ENCODE measurements around the gene CAMKMT.
A peak's percentile ranks its signal among the peaks of the same experiment; 100 is the strongest.

Gene CAMKMT

DNA sequence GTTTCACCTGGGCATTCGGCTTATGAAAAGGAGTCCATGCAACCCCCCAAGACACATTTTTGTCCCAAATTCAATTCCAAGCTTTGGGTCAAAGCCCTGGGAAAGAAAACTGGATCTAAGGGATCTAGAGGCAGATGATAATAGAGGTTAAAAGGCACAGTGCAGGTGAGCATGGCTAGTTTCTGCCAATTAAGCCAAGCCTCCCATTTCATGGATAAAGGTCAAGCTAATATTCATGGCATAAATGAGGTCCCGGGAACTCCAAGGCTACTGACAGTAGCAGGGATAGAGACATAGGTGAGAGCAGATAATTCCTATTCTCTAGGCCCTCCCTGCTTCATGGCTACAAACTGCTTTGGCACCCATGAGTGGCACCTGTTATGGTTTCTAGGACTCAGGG is 83.1 kb downstream of the CAMKMT start:
- no peak for DNase-seq (ENCODE audit: low read depth in 2 of 2)

DNA sequence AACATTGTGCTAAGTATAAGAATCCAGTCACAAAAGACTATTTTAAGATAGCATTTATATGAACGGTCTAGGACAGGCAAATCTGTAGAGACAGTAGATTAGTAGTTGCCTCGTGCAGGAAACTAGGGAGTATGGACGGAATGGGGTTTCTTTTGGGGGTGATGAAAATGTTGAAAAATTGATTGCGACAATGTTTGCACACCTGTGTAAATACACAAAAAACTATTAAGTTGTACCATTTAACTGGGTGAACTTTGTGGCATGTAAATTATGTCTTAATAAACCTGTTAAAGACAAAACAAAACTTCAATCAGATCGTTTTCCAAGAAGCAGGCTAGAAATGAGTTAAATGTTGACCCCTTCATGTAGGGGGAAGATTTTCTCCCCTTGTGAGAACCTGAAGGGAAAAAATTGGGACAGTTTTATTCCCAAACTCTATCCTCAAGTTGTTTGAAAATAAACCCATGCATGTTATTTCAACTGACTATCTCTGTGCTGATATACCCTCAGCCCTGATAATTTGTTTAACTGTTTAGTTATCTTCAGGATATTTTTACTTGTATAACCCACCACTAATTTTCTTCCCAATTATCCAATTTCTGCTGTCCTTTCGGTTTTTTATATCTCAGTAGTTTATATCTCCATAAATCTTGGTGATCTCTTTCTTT is 87.2 kb downstream of the CAMKMT start:
- no peak for DNase-seq (ENCODE audit: low read depth in 2 of 2)

DNA sequence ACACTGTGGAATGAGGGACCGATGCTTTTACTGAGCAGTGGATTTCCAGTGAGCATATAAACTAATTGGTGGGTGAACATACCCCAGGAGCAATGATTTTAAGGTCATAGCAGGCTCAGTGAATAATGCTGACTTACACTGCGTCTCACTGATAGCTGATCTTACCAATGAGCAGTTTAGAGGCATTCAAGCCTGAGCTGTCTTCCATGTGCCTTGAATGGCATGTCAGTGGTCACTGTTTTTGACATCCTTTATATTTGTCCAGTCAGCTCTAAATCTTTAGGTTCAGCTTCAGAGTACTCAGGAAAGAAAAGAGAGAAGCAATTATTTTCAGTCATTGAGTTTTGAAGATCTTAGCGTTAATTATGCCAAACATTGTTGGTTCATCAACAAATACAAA is 88.3 kb downstream of the CAMKMT start:
- DNase-seq (ENCODE audit: low read depth in 2 of 2), result no peak

DNA sequence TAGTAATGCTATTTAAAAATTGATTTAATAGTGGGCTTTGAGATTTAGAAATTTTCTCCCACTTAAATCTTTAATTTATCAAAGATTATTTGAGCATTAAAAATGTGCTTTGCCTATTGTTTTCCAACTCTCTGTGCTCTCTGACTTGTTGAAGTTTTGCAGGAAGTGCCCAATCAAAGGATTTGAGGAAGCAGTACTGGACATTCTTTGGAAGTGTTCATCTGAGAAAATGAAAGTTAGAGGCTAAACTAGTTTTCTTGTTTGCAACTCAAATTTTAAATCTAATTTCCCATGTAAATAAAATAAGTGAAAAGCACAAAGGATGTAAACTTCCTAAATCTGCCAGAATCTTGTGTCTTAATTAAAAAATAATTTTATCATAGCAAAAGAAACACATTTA is 89.1 kb downstream of the CAMKMT start:
- no peak for DNase-seq (ENCODE audit: low read depth in 2 of 2)

- DNase-seq (ENCODE audit: low read depth in 2 of 2), result no peak
Observed at GRCh38 chr2:44452069-44452583, 90.4 kb downstream of the CAMKMT start.

DNA sequence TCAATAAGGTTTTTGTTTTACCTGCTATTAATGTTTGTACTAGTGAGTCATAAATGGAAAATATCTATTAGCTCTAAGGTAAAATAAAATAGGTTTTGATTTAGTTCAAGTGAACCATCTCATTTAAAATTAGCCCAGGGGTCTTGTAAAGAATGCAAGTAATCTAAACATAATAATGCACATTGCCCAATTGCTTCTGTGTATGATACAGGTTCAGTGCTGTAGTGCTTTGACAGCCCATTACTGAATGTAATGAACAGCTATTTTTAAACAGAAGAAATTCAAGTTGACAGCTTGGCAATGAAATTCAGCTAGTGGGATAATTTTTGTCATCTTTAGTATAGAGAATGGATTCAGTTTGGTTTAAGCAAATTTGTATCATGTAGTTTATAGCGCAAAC is 91.5 kb downstream of the CAMKMT start:
- DNase-seq (ENCODE audit: low read depth in 2 of 2), result no peak

DNA sequence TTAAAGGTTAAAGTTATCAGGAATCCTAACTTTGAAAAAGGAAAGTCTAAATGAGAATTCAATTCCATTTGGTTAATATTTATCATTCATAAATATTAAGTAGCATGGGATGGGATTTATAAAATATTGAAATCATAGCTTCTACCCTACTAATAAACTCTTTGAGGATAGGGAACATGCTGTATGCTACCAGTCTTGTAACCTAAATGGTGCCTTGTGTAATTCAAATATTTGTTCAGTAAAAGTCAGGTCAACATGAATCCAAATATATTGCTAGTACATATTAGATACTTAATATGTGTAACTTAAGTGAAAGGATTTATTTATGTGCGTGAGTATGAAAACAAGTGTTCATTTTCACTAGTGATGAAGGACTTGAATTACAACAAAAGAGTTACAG is 94.1 kb downstream of the CAMKMT start:
- DNase-seq (ENCODE audit: low read depth in 2 of 2), result no peak

DNA sequence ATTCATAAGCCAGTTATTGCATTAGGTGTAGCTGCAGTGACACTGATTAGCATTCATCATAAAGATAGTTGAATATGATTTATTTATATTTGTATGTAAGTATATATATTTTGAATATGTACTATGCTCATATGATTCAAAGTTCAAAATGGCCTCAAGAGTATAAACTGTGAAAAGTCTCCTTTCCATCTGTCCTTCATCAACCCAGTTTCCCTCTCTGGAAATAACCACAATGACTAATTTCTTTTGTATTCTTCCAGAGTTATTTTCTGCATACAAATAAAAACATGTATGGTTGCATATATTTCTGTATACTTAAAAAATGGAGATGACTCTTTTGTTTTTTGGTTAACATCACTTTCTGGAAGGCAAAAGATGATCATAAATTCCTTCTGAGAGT is 95.2 kb downstream of the CAMKMT start:
- DNase-seq (ENCODE audit: low read depth in 2 of 2), result no peak

DNA sequence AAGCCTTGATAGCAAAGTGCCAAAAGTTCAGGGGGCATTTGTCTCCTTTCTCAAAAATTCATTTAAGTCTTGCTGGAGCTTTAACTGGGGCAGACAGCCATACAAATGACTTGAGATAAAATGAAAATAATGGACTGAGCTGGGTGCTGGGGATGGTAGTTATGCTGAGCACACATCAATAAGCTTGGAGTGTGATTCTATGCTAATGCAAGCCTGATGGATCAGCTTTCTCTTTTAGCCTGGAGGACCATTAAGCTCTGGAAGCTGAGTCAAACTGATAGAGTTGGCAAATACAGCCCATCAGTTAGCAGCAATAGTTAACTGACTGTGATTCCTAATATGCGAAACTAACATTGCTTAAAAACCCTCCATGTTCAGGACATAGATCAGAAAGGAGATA is 98.0 kb downstream of the CAMKMT start:
- DNase-seq (ENCODE audit: low read depth in 2 of 2), result no peak

GRCh38 chr2:44462934-44463849 is 101.4 kb downstream of the CAMKMT start:
- no peak for DNase-seq (ENCODE audit: low read depth in 2 of 2)

- DNase-seq (ENCODE audit: low read depth in 2 of 2), result no peak
Observed at GRCh38 chr2:44464437-44464836, 102.7 kb downstream of the CAMKMT start.

DNA sequence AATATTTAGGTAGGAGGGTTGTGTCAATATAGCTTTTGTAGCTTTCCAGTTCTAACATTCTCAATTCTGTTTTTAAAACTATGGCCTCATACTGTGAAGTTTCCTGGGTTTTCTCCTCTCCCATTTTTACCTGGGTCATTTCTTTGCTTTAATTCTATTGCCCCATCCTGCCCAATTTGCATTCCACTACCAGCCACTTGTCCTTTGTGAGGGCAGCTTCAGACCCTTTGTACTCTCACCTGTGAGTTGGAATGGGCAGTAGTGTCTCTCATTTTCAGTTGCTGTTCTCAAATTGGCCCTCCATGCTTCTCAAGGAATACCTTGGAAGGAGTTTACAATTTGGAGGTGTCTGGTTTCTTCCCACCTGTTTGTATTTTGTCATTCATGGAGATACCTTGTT is 108.4 kb downstream of the CAMKMT start:
- no peak for DNase-seq (ENCODE audit: low read depth in 2 of 2)

GRCh38 chr2:44477657-44478414 is 116.1 kb downstream of the CAMKMT start:
- no peak for DNase-seq (ENCODE audit: low read depth in 2 of 2)

DNA sequence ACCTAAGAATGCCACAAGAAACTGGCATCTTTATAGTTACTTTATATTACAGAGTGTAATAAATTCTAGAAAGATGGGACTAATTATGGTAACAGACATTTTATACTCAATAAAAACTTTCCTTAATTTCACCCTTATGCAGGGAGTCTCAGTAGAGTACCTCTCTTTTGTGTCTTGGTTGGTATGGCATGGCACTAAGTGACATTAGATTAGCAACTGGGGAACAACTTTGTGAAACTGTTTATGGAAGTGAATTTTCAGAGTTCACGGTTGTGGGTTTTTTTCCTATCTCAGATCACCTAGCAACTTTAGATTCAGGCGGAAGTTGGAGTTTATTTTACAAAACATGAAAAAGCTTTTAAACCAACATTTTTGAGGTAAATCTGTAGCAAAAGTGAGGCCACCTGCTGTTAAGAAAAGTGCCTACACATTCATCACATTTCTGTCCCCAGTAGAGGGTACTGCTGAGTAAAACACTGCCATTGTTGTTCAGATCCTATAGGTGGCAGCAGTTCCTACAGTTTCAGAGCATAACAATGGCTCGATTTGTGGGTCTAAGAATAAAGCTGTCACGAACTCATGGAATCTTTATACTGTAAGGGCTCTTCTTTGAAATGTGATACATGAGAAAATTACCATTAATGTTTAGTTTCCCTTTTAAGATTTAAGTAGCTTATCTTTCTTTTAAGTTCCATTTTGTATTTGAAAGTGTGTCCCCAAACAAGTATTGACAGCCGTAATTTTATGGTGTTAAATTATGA is 117.6 kb downstream of the CAMKMT start:
- DNase-seq (ENCODE audit: low read depth in 2 of 2), result peak; percentile 67 to 68

DNA sequence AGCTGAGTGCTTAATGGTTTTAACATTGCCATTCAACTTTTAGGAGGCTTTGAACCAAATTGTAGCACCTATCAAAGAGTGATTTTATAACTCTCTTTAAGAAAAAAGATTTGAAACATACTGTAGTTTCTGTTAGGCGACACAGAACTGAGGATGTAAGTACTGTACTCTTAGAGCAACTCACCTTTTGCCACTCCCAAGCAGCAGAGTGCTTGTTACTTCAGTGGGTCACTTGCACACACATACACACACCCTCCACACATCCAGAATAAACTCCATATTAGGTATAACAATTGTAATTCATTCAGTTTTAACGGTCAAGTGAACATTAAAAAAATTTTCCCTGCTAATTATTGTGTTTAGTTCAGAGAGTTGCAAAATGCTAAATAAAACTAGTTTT is 118.3 kb downstream of the CAMKMT start:
- DNase-seq (ENCODE audit: low read depth in 2 of 2), result no peak

DNA sequence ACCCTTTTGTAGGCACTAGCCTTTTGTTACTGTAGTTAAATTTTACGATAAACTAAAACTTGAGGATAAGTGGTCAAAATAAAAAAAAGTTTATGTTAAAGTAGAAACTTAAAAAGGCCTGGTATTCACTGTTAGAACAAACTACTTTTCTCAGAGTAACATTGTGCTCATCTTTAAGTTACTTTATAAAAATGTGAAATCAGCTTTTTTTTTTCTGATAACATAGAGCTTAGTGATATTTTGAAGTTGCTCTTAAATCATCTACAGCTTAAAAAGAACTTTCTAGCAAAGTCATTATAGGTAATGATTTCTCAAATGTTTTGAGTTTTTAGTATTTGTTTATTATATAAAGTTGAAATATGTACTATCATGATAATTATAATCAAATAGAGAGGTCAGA is 125.3 kb downstream of the CAMKMT start:
- DNase-seq (ENCODE audit: low read depth in 2 of 2), result no peak

- DNase-seq (ENCODE audit: low read depth in 2 of 2), result no peak
Observed at GRCh38 chr2:44490726-44491125, 129.0 kb downstream of the CAMKMT start.

DNA sequence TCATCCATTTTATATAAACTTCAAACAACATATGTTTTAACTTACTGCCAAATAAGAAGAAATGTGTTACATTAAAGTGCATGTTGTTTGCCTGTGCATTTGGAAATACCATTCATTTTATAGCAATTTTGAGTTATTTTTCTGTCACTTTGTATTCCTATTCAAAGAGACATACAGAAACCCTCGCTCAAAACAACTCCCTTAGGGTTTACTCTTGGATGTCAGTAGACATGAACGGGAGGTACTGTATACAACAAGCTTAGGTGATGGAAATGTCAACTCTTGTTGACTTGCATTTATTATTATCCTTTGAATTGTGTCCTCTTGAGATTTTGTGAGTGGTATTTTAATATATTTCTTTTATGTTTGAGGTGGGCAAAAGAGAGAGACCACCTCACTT is 132.3 kb downstream of the CAMKMT start:
- no peak for DNase-seq (ENCODE audit: low read depth in 2 of 2)

- no peak for DNase-seq (ENCODE audit: low read depth in 2 of 2)
Observed at GRCh38 chr2:44495035-44495434, 133.3 kb downstream of the CAMKMT start.

DNA sequence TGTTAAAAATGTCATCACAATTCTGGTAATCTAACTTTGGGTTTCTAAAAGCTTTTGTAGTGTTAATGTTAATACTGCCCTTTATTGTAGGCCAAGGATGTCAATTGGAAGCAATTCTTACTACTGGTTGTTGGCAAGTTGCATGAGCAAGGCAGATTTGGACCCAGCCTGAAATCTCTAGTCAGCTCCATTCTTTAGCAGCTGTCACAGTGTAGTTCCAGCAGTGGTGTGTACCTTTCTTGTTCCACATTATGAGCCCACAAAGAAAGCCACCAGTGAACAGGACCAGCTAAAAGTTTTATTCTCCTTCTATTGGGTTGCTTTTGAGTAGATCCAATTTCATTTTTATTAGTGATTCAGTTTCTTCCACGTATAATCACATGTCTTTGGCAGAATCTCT is 133.8 kb downstream of the CAMKMT start:
- DNase-seq (ENCODE audit: low read depth in 2 of 2), result no peak

DNA sequence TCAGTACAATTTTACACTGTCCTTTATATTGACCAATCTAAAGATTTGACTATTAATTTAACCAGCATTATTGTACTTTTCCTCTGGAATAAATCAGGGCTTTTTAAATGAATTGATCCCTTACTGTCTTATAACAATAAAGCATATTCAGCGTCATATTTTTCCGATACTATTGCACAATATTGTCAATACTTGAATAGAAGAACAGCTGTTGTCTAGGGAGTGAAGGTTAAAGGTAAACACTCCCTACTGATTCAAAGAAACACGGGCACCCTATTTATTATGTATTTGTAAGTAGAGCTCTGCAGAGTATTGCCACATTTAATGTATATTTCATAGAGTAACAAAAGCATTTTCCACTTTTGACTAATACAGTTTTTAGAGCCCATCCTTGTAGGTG is 134.4 kb downstream of the CAMKMT start:
- no peak for DNase-seq (ENCODE audit: low read depth in 2 of 2)

DNA sequence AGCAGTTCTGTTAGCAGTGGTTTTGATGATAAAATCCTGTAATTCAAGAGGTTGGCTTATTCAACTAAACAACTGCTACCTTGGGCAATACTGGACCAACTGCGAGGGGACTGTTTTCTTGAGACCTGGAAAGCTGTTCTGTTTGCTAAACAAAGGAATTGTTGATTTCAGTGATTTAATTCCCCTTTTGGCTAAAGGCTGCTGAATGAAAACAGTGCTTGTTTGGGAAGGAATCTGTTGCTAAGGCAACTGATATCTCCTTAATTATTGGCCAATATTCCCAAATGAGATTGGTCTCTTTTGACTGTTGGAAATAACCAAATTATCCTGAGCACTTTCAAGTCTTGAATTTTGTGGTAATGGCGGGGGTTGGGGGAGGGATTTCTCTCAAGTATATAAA is 136.8 kb downstream of the CAMKMT start:
- no peak for DNase-seq (ENCODE audit: low read depth in 2 of 2)
